H1 (cell line): ENCODE data around the gene EPB41L2. TPM values are rescaled to one million over a fixed set of nuclear protein-coding genes. Genes with fewer than 3 reads are reported as not detected.

Experiments used
- CTCF ChIA-PET: fragments of 300-600 bp; sonication (Branson Sonifier 250); formaldehyde crosslinking; loops from one replicate; lab custom pipeline; 2021; ENCODE audit not compliant: partially characterized antibody; lab: Charles Lee
- POLR2A ChIA-PET: fragments of 300-600 bp; sonication (Branson Sonifier 250); formaldehyde crosslinking; loops from one replicate; lab custom pipeline; 2021; ENCODE audit warnings: inconsistent platforms; ENCODE audit not compliant: partially characterized antibody; lab: Charles Lee
- DNase-seq, 2 experiments: peaks; one replicate each; pipeline versions ENCODE4 v3.0.0 to v3.0.0-alpha.2; 2010 to 2022; ENCODE audit warnings: low spot score in 2 of 2, low read depth in 1 of 2, mixed read lengths in 1 of 2
- FAIRE-seq: peaks from 2 replicates; lab custom pipeline; 2011; peaks lifted over from hg19 to GRCh38; lab: Jason Lieb, UNC
- H2AFZ ChIP-seq: 2 replicates; pipeline ENCODE4 v1.8.1; 2012; ENCODE audit warnings: low read length, inconsistent platforms
- H2AK5ac ChIP-seq: 2 replicates; pipeline ENCODE4 v1.6.1; 2013; ENCODE audit warnings: low read depth, low read length
- H2BK120ac ChIP-seq: replicated peaks from 2 replicates; pipeline ENCODE3; 2013; ENCODE audit warnings: low read depth, low read length, inconsistent platforms
- H2BK12ac ChIP-seq: 2 replicates; pipeline ENCODE4 v1.6.1; 2013; ENCODE audit warnings: low read depth, low read length
- H2BK15ac ChIP-seq: 2 replicates; pipeline ENCODE4 v1.6.1; 2013; ENCODE audit warnings: low read length
- H2BK20ac ChIP-seq: 2 replicates; pipeline ENCODE4 v1.6.1; 2013; ENCODE audit warnings: low read length
- H2BK5ac ChIP-seq: 2 replicates; pipeline ENCODE4 v1.6.1; 2013; ENCODE audit warnings: low read depth, low read length
- H3K14ac ChIP-seq: 2 replicates; pipeline ENCODE4 v1.6.1; 2013; ENCODE audit warnings: inconsistent platforms; ENCODE audit not compliant: insufficient read length
- H3K18ac ChIP-seq: 2 replicates; pipeline ENCODE4 v1.6.1; 2013; ENCODE audit warnings: low read length; ENCODE audit errors: extremely low read depth
- H3K23ac ChIP-seq: 2 replicates; pipeline ENCODE4 v1.6.1; 2013; ENCODE audit warnings: inconsistent platforms; ENCODE audit not compliant: insufficient read length
- H3K23me2 ChIP-seq: 2 replicates; pipeline ENCODE4 v1.6.1; 2013; ENCODE audit warnings: low read depth, low read length
- H3K27ac ChIP-seq: 2 replicates; pipeline ENCODE4 v1.6.1; 2011; ENCODE audit warnings: low read depth, low read length, inconsistent platforms
- H3K27me3 ChIP-seq, 4 experiments: replicated peaks in 1 of 4; 1 replicate in 1 of 4; 2 replicates in 3 of 4; pipeline versions ENCODE4 v1.6.1 to v1.8.1; 2011 to 2013; ENCODE audit warnings: low read length in 3 of 4, mild to moderate bottlenecking in 3 of 4, inconsistent platforms in 2 of 4, mixed read lengths in 2 of 4, moderate library complexity in 1 of 4; ENCODE audit not compliant: control insufficient read depth in 3 of 4, insufficient read depth in 3 of 4; ENCODE audit errors: extremely low read depth in 1 of 4
- H3K36me3 ChIP-seq, 4 experiments: 2 replicates each; pipeline versions ENCODE4 v1.6.1 to v1.8.1; 2011 to 2013; ENCODE audit warnings: mild to moderate bottlenecking in 4 of 4, low read length in 3 of 4, moderate library complexity in 2 of 4, control low read depth in 1 of 4, inconsistent platforms in 1 of 4; ENCODE audit not compliant: insufficient read depth in 4 of 4, control insufficient read depth in 2 of 4
- H3K4ac ChIP-seq: replicated peaks from 2 replicates; pipeline ENCODE3; 2013; ENCODE audit warnings: low read length, low read depth, mixed read lengths, inconsistent platforms; ENCODE audit not compliant: insufficient read length
- H3K4me1 ChIP-seq, 4 experiments: replicated peaks in 1 of 4; 1 replicate in 1 of 4; 2 replicates in 3 of 4; pipeline versions ENCODE4 v1.6.1 to v1.8.1; 2011 to 2013; ENCODE audit warnings: low read length in 3 of 4, inconsistent platforms in 2 of 4, mixed read lengths in 1 of 4; ENCODE audit not compliant: insufficient read depth in 4 of 4, control insufficient read depth in 3 of 4
- H3K4me2 ChIP-seq, 2 experiments: 2 replicates each; pipeline versions ENCODE4 v1.6.1 to v1.8.1; 2011 to 2013; ENCODE audit warnings: low read depth in 2 of 2, low read length in 2 of 2, control low read depth in 1 of 2, inconsistent platforms in 1 of 2, mild to moderate bottlenecking in 1 of 2; ENCODE audit not compliant: insufficient read depth in 1 of 2
- H3K4me3 ChIP-seq, 4 experiments: fragments of 200-600, 300-600 bp in 1 of 4; sonication (generic), shearing (Covaris generic), sonication (Bioruptor Twin) in 1 of 4; 2 replicates each; pipeline versions ENCODE4 v1.5.1 to v1.8.1; 2011 to 2016; ENCODE audit warnings: low read length in 4 of 4, low read depth in 3 of 4, control low read depth in 2 of 4, inconsistent platforms in 2 of 4, mild to moderate bottlenecking in 2 of 4, mixed read lengths in 1 of 4, moderate library complexity in 1 of 4; ENCODE audit not compliant: insufficient read depth in 2 of 4; ENCODE audit errors: extremely low read depth in 1 of 4
- H3K56ac ChIP-seq: replicated peaks from 2 replicates; pipeline ENCODE3; 2013; ENCODE audit warnings: low read depth, mild to moderate bottlenecking, mixed read lengths, low read length, inconsistent platforms; ENCODE audit not compliant: insufficient read length
- H3K79me1 ChIP-seq: 2 replicates; pipeline ENCODE4 v1.6.1; 2013; ENCODE audit warnings: low read depth, low read length, control low read depth
- H3K79me2 ChIP-seq, 2 experiments: 2 replicates each; pipeline versions ENCODE4 v1.6.1 to v1.8.1; 2012 to 2013; ENCODE audit warnings: low read length in 2 of 2, mild to moderate bottlenecking in 2 of 2, inconsistent platforms in 1 of 2; ENCODE audit not compliant: insufficient read depth in 2 of 2, control insufficient read depth in 1 of 2
- H3K9ac ChIP-seq, 4 experiments: replicated peaks in 1 of 4; 1 replicate in 1 of 4; 2 replicates in 3 of 4; pipeline versions ENCODE4 v1.6.1 to v1.8.1; 2011 to 2013; ENCODE audit warnings: low read depth in 3 of 4, low read length in 3 of 4, control low read depth in 2 of 4, mild to moderate bottlenecking in 2 of 4, moderate library complexity in 2 of 4, inconsistent platforms in 1 of 4; ENCODE audit errors: extremely low read depth in 1 of 4
- H3K9me3 ChIP-seq, 2 experiments: 2 replicates each; pipeline versions ENCODE4 v1.6.1 to v1.8.1; 2012 to 2013; ENCODE audit warnings: mild to moderate bottlenecking in 2 of 2, moderate library complexity in 2 of 2, control low read depth in 1 of 2, inconsistent platforms in 1 of 2, low read depth in 1 of 2, low read length in 1 of 2, mixed read lengths in 1 of 2; ENCODE audit not compliant: insufficient read depth in 2 of 2
- H4K20me1 ChIP-seq, 2 experiments: replicated peaks in 1 of 2; 2 replicates each; pipeline versions ENCODE3 to v1.8.1; 2011 to 2013; ENCODE audit warnings: inconsistent platforms in 2 of 2, low read length in 2 of 2, mild to moderate bottlenecking in 1 of 2; ENCODE audit not compliant: insufficient read depth in 2 of 2, control insufficient read depth in 1 of 2
- H4K5ac ChIP-seq: 2 replicates; pipeline ENCODE4 v1.6.1; 2013; ENCODE audit warnings: low read length, low read depth, mixed read lengths, inconsistent platforms; ENCODE audit not compliant: insufficient read length
- H4K8ac ChIP-seq: 2 replicates; pipeline ENCODE4 v1.8.0; 2013; ENCODE audit warnings: mild to moderate bottlenecking, moderate library complexity, low read length, inconsistent platforms; ENCODE audit not compliant: insufficient read depth; ENCODE audit errors: extremely low read depth
- H4K91ac ChIP-seq: replicated peaks from 2 replicates; pipeline ENCODE3; 2013; ENCODE audit warnings: low read length, mixed read lengths, inconsistent platforms; ENCODE audit not compliant: insufficient read length
- POU5F1 ChIP-seq: IDR thresholded peaks from 2 replicates; pipeline ENCODE4 v1.6.1; 2011; ENCODE audit warnings: low read depth, mild to moderate bottlenecking, low read length, moderate library complexity
- WGBS, 2 experiments: shearing (Covaris generic) in 1 of 2; methylation state at CpG; one replicate each; pipeline versions ENCODE4 v1.1.6 to v1.1.7; 2013 to 2015; ENCODE audit warnings: low lambda C conversion rate in 2 of 2, mixed read lengths in 2 of 2, inconsistent platforms in 1 of 2, low coverage in 1 of 2, missing lambda C conversion rate in 1 of 2; ENCODE audit not compliant: insufficient replicate concordance in 2 of 2, insufficient coverage in 1 of 2, insufficient read length in 1 of 2; ENCODE audit errors: extremely low coverage in 1 of 2, missing lambda C conversion rate in 1 of 2; 5-methylcytosine and 5-hydroxymethylcytosine counted together
- polyA plus RNA-seq, 7 experiments: library from polyadenylated mRNA; depleted of rRNA in 3 of 7; stranded (reverse) in 5 of 7; unstranded in 2 of 7; fragments of >200 nt in 5 of 7; fragments of 200-250 nt in 2 of 7; gene quantifications; 1 replicate in 5 of 7; 2 replicates in 1 of 7; 4 replicates in 1 of 7; pipeline versions ENCODE4 v1.2.1 to v1.2.3, GENCODE V29; 2011 to 2013; ENCODE audit warnings: missing spikeins in 2 of 7, mixed read lengths in 2 of 7
- total RNA-seq: library from RNA; stranded (reverse); fragmentation: NEBNext Ultra II Directional; extraction: Animal tissue kit (Norgen Biotek cat#: 25700); gene quantifications from 2 replicates; pipeline ENCODE4 v1.2.1, GENCODE V29; 2021

EPB41L2 gene
- total and polyA plus RNA-seq, 2 of the 8 experiments (the other 6 are each of a cell fraction or from before 2014, with no cell fraction given), result 22.5 to 123 TPM

DNA sequence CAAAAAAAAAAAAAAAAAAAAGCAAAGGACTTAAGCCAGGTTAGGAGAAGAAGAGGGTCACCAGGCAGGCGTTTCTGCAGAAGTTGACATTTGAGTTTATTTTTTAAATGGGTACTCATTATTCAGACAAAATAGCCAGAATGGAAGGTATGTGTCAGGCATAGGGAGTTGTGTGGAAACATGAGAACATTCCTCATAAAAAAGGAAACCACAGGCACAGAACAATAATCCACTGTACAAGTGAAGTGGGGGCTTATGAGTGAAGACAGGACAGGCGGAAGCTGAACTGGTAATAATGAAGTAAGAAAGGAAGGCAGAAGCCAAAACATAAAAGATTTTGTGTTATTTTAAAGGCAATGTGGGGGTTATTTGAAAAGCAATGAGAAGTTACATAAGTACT is 104.6 kb downstream of the EPB41L2 start:
- no peak overlapping the region for H2BK20ac ChIP-seq
- no peak overlapping the region for H3K4me3 ChIP-seq
- H3K27ac ChIP-seq, result no peak overlapping the region
- POLR2A ChIA-PET, result no interaction called here
- H3K23me2 ChIP-seq, result no peaks in the 10 kb centered on the region
- H3K23ac ChIP-seq, result no peak overlapping the region
- H3K79me1 ChIP-seq, result no peaks in the 10 kb centered on the region; the same call in 1 of the 2 replicates
- peaks cover 0 to 2% of the 10 kb centered on the region in 2 experiments for H4K20me1 ChIP-seq
- WGBS, 2 experiments, result 87% methylated on average over 2 of the region's 2 CpGs; no CpG with 5 or more reads in 1 of the 2 experiments
- H3K27me3 ChIP-seq, result no peaks in the 10 kb centered on the region
- FAIRE-seq (no peak), DNase-seq (no peak)
- no peak overlapping the region for H2BK12ac ChIP-seq
- H3K4ac ChIP-seq, result no peak overlapping the region
- no peak overlapping the region for H2BK15ac ChIP-seq
- no peak overlapping the region for H3K56ac ChIP-seq
- no peak overlapping the region for H4K5ac ChIP-seq
- no peak overlapping the region for H3K14ac ChIP-seq
- H4K8ac ChIP-seq, result no peak overlapping the region
- H2BK5ac ChIP-seq, result no peak overlapping the region
- H3K9me3 ChIP-seq, result no peaks in the 10 kb centered on the region
- TF ChIP-seq POU5F1, result no peak
- H2AFZ ChIP-seq, result no peak overlapping the region
- no peak overlapping the region for H2BK120ac ChIP-seq
- H3K4me2 ChIP-seq, result no peak overlapping the region
- H2AK5ac ChIP-seq, result no peak overlapping the region
- peaks cover 0 to 27% of the 10 kb centered on the region in 2 experiments; a peak in 2 of 4 replicates for H3K79me2 ChIP-seq
- CTCF ChIA-PET, result interaction anchor here (1.0 kb wide), 1 partner anchor 224 kb away, joined by 3 read pairs; no protein-coding TSS in a partner anchor
- H3K9ac ChIP-seq, result no peak overlapping the region
- H3K36me3 ChIP-seq, result peaks cover 0 to 4% (median 1%) of the 10 kb centered on the region in 4 experiments; a peak in 2 of 8 replicates
- H3K4me1 ChIP-seq, result 0 out of 7 replicates have a peak, but pooled peaks cover 0 to 2% (median 0%) of the 10 kb centered on the region in 4 experiments
- H4K91ac ChIP-seq, result no peak overlapping the region
- no peak overlapping the region for H3K18ac ChIP-seq
